ENCODE results near the gene MOGAT3. TPM values are rescaled to one million over a fixed set of nuclear protein-coding genes. Genes with fewer than 3 reads are reported as not detected.
A peak's percentile ranks its signal among the peaks of the same experiment; 100 is the strongest.

The MOGAT3 gene, protein sequence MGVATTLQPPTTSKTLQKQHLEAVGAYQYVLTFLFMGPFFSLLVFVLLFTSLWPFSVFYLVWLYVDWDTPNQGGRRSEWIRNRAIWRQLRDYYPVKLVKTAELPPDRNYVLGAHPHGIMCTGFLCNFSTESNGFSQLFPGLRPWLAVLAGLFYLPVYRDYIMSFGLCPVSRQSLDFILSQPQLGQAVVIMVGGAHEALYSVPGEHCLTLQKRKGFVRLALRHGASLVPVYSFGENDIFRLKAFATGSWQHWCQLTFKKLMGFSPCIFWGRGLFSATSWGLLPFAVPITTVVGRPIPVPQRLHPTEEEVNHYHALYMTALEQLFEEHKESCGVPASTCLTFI
- not detected for total RNA-seq
- 1 to 10 TPM in 1 of 2 donors, not detected in 1; 5.4 TPM for polyA plus RNA-seq
- long read RNA-seq, donor 1, result 0 reads
- long read RNA-seq, donor 2, result 0 reads

DNA sequence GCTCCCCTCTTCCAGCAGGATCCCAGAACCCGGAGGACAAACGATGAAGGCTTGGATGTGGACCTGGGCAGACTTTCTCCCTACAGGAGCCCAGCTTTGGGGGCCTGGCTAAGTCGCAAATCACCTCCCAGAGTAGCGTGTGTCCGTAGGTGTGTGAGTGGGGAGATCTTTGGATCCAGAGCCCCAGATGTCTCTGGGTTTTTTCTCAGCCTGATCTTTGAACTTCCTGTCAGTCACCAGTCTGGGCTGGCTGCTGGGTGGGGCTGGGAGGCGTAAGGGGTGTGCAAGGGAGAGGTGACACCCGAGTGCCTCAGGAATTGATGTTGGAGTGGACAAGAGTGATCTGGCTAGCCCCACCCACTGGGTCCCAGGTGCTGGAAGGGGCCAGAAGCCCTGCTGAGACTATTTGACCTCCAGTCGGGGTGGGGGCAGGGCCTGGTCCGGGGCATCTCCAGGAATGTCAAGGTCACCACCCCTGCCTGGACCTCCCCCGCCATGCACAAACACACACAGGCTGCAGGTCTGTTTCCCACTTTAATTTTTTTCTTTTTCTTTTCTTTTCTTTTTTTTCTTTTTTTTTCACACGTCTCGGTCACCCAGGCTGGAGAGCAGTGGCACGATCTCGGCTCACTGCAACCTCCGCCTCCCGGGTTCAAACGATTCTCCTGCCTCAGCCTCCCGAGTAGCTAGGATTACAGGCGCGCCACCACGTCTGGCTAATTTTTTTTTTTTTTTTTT is at the start of gene MOGAT3:
TSS of gene MOGAT3 (minus strand) at position 175 of the 738 bp plus-strand sequence. CDS start 182 bp downstream, outside the sequence.
- Histone ChIP-seq H3K36me3 (ENCODE audit: control insufficient read depth in 1 of 2, insufficient read depth in 2 of 2, low read length in 1 of 2) (no peaks in the 10 kb centered on the region), H3K4me3 (ENCODE audit: low read length in 2 of 2) (no peak within 1 kb of the TSS), H3K27me3 (ENCODE audit: control insufficient read depth in 1 of 2, insufficient read depth in 2 of 2, low read length in 1 of 2) (no peaks in the 10 kb centered on the region)

DNA sequence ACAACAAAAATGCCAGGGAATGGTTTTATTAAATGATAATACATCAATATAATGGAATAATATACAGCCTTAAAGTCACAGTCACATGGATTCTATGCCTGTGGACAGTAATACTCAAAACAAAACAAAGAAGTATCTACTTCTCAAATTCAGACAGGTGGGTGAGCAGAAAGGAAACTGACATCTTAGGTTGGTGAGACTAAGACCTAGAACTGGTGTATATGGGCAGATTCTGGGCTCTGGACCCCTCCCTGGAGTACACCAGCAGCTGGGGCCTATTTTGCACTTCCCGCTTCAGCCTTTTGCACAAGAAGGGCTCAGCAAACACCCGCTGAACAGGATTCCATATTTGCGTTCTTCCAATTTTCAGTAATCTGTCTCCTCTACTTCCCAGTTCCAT is 49.5 kb upstream of the MOGAT3 start:
- Histone ChIP-seq H3K4me1 (ENCODE audit: control insufficient read depth in 1 of 2, insufficient read depth in 2 of 2, low read length in 2 of 2) (no peaks in the 10 kb centered on the region), H3K36me3 (ENCODE audit: control insufficient read depth in 1 of 2, insufficient read depth in 2 of 2, low read length in 1 of 2) (no peaks in the 10 kb centered on the region), H3K27ac (ENCODE audit: low read depth in 1 of 2, low read length in 2 of 2) (no peak overlapping the region), H3K9me3 (ENCODE audit: control insufficient read depth, low read length) (no peaks in the 10 kb centered on the region), H3K27me3 (ENCODE audit: control insufficient read depth in 1 of 2, insufficient read depth in 2 of 2, low read length in 1 of 2) (no peaks in the 10 kb centered on the region), H3K4me3 (ENCODE audit: low read length in 2 of 2) (no peak overlapping the region)
- no peak for ATAC-seq (ENCODE audit: low FRiP score)
- no peak for DNase-seq
- 94 to 95% methylated on average over 3 of the region's 3 CpGs for WGBS, 2 donors
- intact Hi-C loops (cut with DNase I), result no loop called here

More for the DNA sequence above, at the start of gene MOGAT3:
- no peaks in the 10 kb centered on the region for H3K4me1 ChIP-seq (ENCODE audit: control insufficient read depth in 1 of 2, insufficient read depth in 2 of 2, low read length in 2 of 2)
- H3K9me3 ChIP-seq (ENCODE audit: control insufficient read depth, low read length), result no peaks in the 10 kb centered on the region
- no peak within 1 kb of the TSS for H3K27ac ChIP-seq (ENCODE audit: low read depth in 1 of 2, low read length in 2 of 2)
- no peak for ATAC-seq (ENCODE audit: low FRiP score)
- intact Hi-C loops (cut with DNase I), result no loop called here
- DNase-seq, result no peak
- 26 to 29% methylated on average over 21 of the region's 21 CpGs for WGBS, 2 donors

DNA sequence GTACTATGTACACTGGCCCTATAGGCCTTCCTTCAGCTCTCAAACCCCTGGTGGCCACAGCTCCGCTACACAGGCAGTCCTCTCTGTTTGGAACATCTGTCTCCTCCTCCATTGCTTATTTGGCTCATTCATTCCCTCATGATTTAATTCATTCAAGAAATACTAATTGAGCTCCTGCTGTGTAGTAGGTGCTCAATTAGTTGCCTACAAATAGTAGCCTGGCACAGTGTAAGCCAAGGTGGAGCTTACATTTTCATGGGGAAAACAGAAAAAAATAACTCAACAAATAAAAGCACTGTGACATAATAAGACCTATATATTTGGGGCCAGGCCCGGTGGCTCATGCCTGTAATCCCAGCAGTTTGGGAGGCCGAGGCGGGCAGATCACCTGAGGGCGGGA is 47.4 kb upstream of the MOGAT3 start:
- no peak overlapping the region for H3K4me3 ChIP-seq (ENCODE audit: low read length in 2 of 2)
- no peaks in the 10 kb centered on the region for H3K4me1 ChIP-seq (ENCODE audit: control insufficient read depth in 1 of 2, insufficient read depth in 2 of 2, low read length in 2 of 2)
- H3K36me3 ChIP-seq (ENCODE audit: control insufficient read depth in 1 of 2, insufficient read depth in 2 of 2, low read length in 1 of 2), result no peaks in the 10 kb centered on the region
- ATAC-seq (ENCODE audit: low FRiP score) (no peak), DNase-seq (no peak)
- intact Hi-C loops (cut with DNase I), result no loop called here
- 95% methylated on average over 5 of the region's 5 CpGs for WGBS, 2 donors
- no peaks in the 10 kb centered on the region for H3K9me3 ChIP-seq (ENCODE audit: control insufficient read depth, low read length)
- no peaks in the 10 kb centered on the region for H3K27me3 ChIP-seq (ENCODE audit: control insufficient read depth in 1 of 2, insufficient read depth in 2 of 2, low read length in 1 of 2)
- H3K27ac ChIP-seq (ENCODE audit: low read depth in 1 of 2, low read length in 2 of 2), result no peak overlapping the region

DNA sequence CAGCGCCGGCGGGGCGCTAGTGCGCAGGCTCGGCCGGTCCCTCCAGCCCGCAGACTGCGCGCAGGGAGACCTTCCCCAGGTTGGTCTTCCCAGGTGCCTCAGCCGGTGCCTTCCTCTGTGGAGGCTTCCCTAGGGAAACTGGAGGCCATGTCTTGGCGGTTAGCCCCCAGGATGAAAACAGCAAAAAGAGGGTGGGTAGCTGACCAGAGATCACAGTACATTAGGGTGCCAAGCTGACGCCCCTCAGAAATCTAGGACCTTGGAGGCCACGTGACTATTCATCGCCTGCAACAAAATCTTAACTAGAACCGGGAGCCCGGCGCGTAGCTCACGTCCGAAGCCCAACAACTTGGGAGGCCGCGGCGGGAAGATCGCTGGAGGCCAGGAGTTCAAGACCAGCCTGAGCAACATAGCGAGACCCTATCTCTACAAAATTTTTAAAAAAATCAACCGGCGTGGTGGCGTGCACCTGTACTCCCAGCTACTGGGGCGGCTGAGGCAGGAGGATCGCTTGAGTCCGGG is 44.4 kb upstream of the MOGAT3 start:
- WGBS, 2 donors, result 25 to 27% methylated on average over 31 to 32 of the region's 32 CpGs

DNA sequence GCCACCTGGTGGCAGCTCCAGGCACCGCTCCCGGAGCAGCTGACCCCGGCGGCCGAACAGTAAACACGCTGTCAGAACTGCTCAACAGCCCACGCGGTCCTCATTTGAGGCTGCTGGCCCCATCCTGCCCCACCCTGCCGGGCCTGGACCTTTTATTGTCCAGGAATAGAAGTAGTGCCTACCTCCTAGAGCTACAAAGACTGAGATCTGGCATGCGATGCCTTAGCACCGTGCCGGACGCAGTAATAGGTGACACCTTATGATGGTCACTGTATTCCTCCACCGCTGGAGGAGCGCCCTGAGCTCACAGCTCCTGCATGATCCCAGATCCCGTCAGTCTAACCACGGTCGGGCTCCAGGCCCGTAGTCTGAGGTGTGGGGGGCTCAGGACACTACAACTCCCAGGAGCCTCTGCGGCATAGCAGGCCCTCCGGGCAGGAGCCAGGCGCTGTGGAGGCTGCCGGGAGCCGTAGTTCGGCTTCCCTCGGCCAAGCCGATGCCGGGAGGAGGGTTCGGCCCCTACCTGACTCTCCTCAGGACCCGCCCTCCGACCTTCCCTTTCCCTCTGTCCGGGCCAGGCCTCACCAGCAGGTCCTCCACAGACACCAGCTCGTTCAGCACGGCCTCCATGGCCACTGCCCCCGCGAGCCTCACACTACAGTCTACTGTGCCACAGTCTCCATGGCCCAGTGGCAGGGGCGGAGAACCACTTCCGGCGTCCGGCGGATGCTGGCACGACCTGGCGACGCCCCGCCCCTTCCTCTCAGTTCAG is 43.7 kb upstream of the MOGAT3 start, which contains the start of gene FIS1:
TSS of gene FIS1 (minus strand) at position 707 of the 772 bp plus-strand sequence. CDS start at position 630, 77 bp downstream.
- peak; percentile 99 for ATAC-seq (ENCODE audit: low FRiP score)
- intact Hi-C loops (cut with DNase I), result loop anchor here in 1 of 2 donors (2.0 kb wide), 1 partner anchor 28 kb away; the partner anchor contains the start of gene PLOD3
- 0 to 1% methylated on average over 44 to 45 of the region's 45 CpGs for WGBS, 2 donors
- H3K4me1 ChIP-seq (ENCODE audit: control insufficient read depth in 1 of 2, insufficient read depth in 2 of 2, low read length in 2 of 2), result no peaks in the 10 kb centered on the region
- H3K4me3 ChIP-seq (ENCODE audit: low read length in 2 of 2), result peak within 1 kb of the TSS; percentile 74 to 96
- no peaks in the 10 kb centered on the region for H3K36me3 ChIP-seq (ENCODE audit: control insufficient read depth in 1 of 2, insufficient read depth in 2 of 2, low read length in 1 of 2)
- peak within 1 kb of the TSS in 1 of 2 donors; percentile 98 for H3K27ac ChIP-seq (ENCODE audit: low read depth in 1 of 2, low read length in 2 of 2)
- DNase-seq, result peak; percentile 97 to 98
- no peaks in the 10 kb centered on the region for H3K9me3 ChIP-seq (ENCODE audit: control insufficient read depth, low read length)
- H3K27me3 ChIP-seq (ENCODE audit: control insufficient read depth in 1 of 2, insufficient read depth in 2 of 2, low read length in 1 of 2), result no peaks in the 10 kb centered on the region

More for the DNA sequence above, 44.4 kb upstream of the MOGAT3 start:
- peak overlapping the region; percentile 12 to 74 for H3K4me3 ChIP-seq (ENCODE audit: low read length in 2 of 2)
- ATAC-seq (ENCODE audit: low FRiP score) (no peak), DNase-seq (no peak)
- intact Hi-C loops (cut with DNase I), result loop anchor here in 1 of 2 donors (2.0 kb wide), 1 partner anchor 28 kb away; the partner anchor contains the start of gene PLOD3
- no peaks in the 10 kb centered on the region for H3K36me3 ChIP-seq (ENCODE audit: control insufficient read depth in 1 of 2, insufficient read depth in 2 of 2, low read length in 1 of 2)
- H3K27me3 ChIP-seq (ENCODE audit: control insufficient read depth in 1 of 2, insufficient read depth in 2 of 2, low read length in 1 of 2), result no peaks in the 10 kb centered on the region
- H3K4me1 ChIP-seq (ENCODE audit: control insufficient read depth in 1 of 2, insufficient read depth in 2 of 2, low read length in 2 of 2), result no peaks in the 10 kb centered on the region
- no peaks in the 10 kb centered on the region for H3K9me3 ChIP-seq (ENCODE audit: control insufficient read depth, low read length)
- H3K27ac ChIP-seq (ENCODE audit: low read depth in 1 of 2, low read length in 2 of 2), result peak overlapping the region in 1 of 2 donors; percentile 2

DNA sequence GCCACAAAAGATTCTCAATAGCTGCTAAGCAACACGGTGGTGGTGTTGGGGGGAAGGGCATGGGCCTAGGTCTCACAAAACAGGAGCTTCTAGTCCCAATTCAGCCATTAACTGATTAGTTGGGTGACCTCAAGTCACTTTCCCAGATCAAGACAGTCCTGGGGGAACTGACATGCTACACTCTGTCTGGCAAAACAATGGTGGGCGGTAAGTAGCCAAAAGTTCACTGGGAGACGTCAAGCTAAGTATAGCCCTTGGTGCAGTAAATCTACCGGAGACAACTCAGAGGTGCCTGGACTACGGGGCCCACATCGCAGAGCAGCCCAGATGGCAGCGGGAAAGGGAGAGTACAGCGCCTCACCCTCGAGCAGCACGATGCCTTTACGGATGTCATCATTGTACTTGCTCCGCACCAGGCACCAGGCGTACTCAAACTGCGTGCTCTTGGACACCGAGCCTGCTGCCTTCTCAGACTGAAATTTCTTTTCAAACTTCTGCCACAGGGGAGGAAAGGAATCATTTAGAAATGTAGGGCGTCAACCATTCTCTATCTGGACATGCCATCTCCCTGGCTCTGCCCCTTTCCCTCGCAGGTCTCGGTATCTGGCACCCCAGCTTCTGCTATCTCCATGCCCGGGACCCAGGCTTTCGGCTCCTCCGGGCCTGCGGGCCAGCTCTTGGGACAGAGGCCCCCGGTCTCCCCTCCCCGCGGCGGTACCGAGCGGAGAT is 43.0 kb upstream of the MOGAT3 start:
- intact Hi-C loops (cut with DNase I), result loop anchor here in 1 of 2 donors (2.0 kb wide), 1 partner anchor 27 kb away; the partner anchor contains the start of gene PLOD3
- WGBS, 2 donors, result 11 to 12% methylated on average over 27 to 28 of the region's 28 CpGs
- Histone ChIP-seq H3K27ac (ENCODE audit: low read depth in 1 of 2, low read length in 2 of 2) (peak overlapping the region in 1 of 2 donors; percentile 67), H3K27me3 (ENCODE audit: control insufficient read depth in 1 of 2, insufficient read depth in 2 of 2, low read length in 1 of 2) (no peaks in the 10 kb centered on the region), H3K4me1 (ENCODE audit: control insufficient read depth in 1 of 2, insufficient read depth in 2 of 2, low read length in 2 of 2) (no peaks in the 10 kb centered on the region), H3K36me3 (ENCODE audit: control insufficient read depth in 1 of 2, insufficient read depth in 2 of 2, low read length in 1 of 2) (no peaks in the 10 kb centered on the region), H3K9me3 (ENCODE audit: control insufficient read depth, low read length) (no peaks in the 10 kb centered on the region), H3K4me3 (ENCODE audit: low read length in 2 of 2) (peak overlapping the region; percentile 35 to 74)
- ATAC-seq (ENCODE audit: low FRiP score) (peak; percentile 1), DNase-seq (no peak)

DNA sequence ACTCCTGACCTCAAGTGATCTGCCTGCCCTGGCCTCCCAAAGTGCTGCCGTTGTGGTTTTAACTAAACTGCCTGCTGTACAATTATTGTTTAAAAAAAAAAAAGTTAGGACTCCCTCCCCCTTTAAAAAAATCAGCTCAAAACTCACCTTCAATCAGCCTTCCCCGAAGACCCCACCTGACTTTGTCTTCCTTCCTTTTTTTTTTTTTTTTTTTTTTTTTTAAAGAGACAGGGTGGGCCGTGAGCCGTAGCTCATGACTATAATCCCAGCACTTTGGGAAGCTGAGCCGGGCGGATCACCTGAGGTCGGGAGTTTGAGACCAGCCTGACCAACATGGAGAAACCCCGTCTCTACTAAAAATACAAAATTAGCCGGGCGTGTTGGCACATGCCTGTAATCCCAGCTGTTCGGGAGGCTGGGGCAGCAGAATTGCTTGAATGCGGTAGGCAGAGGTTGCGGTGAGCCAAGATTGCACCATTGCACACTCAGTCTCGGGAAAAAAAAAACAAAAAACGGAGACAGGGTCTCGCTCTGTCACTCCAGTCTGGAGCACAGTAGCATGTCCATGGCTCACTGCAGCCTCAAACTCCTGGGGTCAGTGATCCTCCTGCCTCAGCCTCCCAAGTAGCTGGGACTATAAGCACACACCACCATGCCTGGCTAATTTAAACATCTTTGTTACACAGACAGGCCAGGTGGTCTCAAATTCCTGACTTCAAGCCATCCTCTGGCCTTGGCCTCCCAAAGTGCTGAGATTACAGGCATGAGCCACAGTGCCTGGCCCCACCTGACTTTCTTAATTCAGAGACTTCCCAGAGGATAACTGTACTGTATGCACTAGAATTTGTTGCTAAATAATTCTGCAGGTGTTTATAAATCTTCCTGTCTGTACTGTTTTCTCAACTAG is 40.9 kb upstream of the MOGAT3 start:
- Histone ChIP-seq H3K27me3 (ENCODE audit: control insufficient read depth in 1 of 2, insufficient read depth in 2 of 2, low read length in 1 of 2) (no peaks in the 10 kb centered on the region), H3K4me1 (ENCODE audit: control insufficient read depth in 1 of 2, insufficient read depth in 2 of 2, low read length in 2 of 2) (no peaks in the 10 kb centered on the region), H3K4me3 (ENCODE audit: low read length in 2 of 2) (no peak overlapping the region), H3K27ac (ENCODE audit: low read depth in 1 of 2, low read length in 2 of 2) (no peak overlapping the region), H3K9me3 (ENCODE audit: control insufficient read depth, low read length) (no peaks in the 10 kb centered on the region), H3K36me3 (ENCODE audit: control insufficient read depth in 1 of 2, insufficient read depth in 2 of 2, low read length in 1 of 2) (no peaks in the 10 kb centered on the region)
- intact Hi-C loops (cut with DNase I), result no loop called here
- 84 to 85% methylated on average over 16 of the region's 16 CpGs for WGBS, 2 donors
- DNase-seq, result no peak
- ATAC-seq (ENCODE audit: low FRiP score), result no peak
